HepG2 (cell line): ENCODE measurements around the gene ZFR2. TPM values are rescaled to one million over a fixed set of nuclear protein-coding genes. Genes with fewer than 3 reads are reported as not detected.

Experiments
- ATAC-seq: fragments of 200-7000 bp; cut with Tn5 transposase; 3 replicates; pipeline ENCODE4 v1.9.1; 2020; ENCODE audit warnings: mild to moderate bottlenecking, moderate library complexity
- BruUV-seq: library from RNA; stranded (reverse); fragments of 400-500 nt; replicated peaks from 2 replicates; lab custom pipeline; 2021; lab: Mats Ljungman, UMichigan
- CTCF ChIA-PET: fragments of 300-600 bp; formaldehyde crosslinking; extraction: SDS; loops from one replicate; lab custom pipeline; 2021; ENCODE audit warnings: low total read pairs, inconsistent platforms, low intra/inter-chr PET ratio; lab: Yijun Ruan, JAX
- POLR2A ChIA-PET: fragments of 350-600 bp; sonication (Branson Sonifier 250); formaldehyde crosslinking; loops from one replicate; lab custom pipeline; 2020; ENCODE audit warnings: antibody characterized with exemption, inconsistent platforms; lab: Yijun Ruan, JAX
- DNase-seq: peaks from one replicate; pipeline ENCODE4 v3.0.0-alpha.2; 2015; ENCODE audit warnings: low spot score
- FAIRE-seq: peaks from 3 replicates; lab custom pipeline; 2011; peaks lifted over from hg19 to GRCh38; lab: Jason Lieb, UNC
- H2AFZ ChIP-seq: one replicate; pipeline ENCODE4 v1.6.1; 2011; ENCODE audit warnings: low read length, inconsistent platforms
- H3K27ac ChIP-seq: fragments of 300-600 bp; 3 replicates; pipeline ENCODE4 v1.8.0; 2011; ENCODE audit warnings: mixed run types, mild to moderate bottlenecking, mixed read lengths, low read length, inconsistent platforms; ENCODE audit not compliant: insufficient read depth; ENCODE audit errors: extremely low read length
- H3K27me3 ChIP-seq, 2 experiments: fragments of 200-600 bp in 1 of 2; 2 replicates in 1 of 2; 3 replicates in 1 of 2; pipeline versions ENCODE4 v1.6.0 to v1.8.0; 2011; ENCODE audit warnings: low read length in 2 of 2, mild to moderate bottlenecking in 2 of 2, moderate library complexity in 2 of 2, inconsistent platforms in 1 of 2; ENCODE audit not compliant: insufficient read depth in 2 of 2, control insufficient read depth in 1 of 2
- H3K36me3 ChIP-seq, 2 experiments: fragments of 200-600 bp in 1 of 2; replicated peaks in 1 of 2; 2 replicates in 1 of 2; 3 replicates in 1 of 2; pipeline versions ENCODE4 v1.5.1 to v1.8.0; 2011; ENCODE audit warnings: low read length in 2 of 2, inconsistent platforms in 1 of 2; ENCODE audit not compliant: insufficient read depth in 2 of 2, control insufficient read depth in 1 of 2
- H3K4me1 ChIP-seq: 2 replicates; pipeline ENCODE4 v1.5.1; 2012; ENCODE audit warnings: low read length, inconsistent platforms; ENCODE audit not compliant: insufficient read depth
- H3K4me2 ChIP-seq: 2 replicates; pipeline ENCODE4 v1.6.0; 2011; ENCODE audit warnings: low read depth, low read length, inconsistent platforms
- H3K4me3 ChIP-seq, 3 experiments: fragments of 200-600 bp in 1 of 3; sonication (generic), shearing (Covaris generic) in 1 of 3; replicated peaks in 1 of 3; 2 replicates each; pipeline ENCODE4 v1.5.1; 2011 to 2016; ENCODE audit warnings: low read length in 3 of 3, inconsistent platforms in 2 of 3, low read depth in 2 of 3, mild to moderate bottlenecking in 2 of 3, control low read depth in 1 of 3, mixed read lengths in 1 of 3; ENCODE audit not compliant: insufficient read depth in 1 of 3
- H3K79me2 ChIP-seq: one replicate; pipeline ENCODE4 v1.6.1; 2011; ENCODE audit warnings: low read length, inconsistent platforms; ENCODE audit not compliant: insufficient read depth
- H3K9ac ChIP-seq: 2 replicates; pipeline ENCODE4 v1.6.0; 2011; ENCODE audit warnings: mild to moderate bottlenecking, low read depth, low read length, inconsistent platforms; ENCODE audit not compliant: insufficient read depth
- H3K9me3 ChIP-seq: 2 replicates; pipeline ENCODE4 v1.5.1; 2012; ENCODE audit warnings: mild to moderate bottlenecking, low read length
- H4K20me1 ChIP-seq: 2 replicates; pipeline ENCODE4 v1.6.0; 2011; ENCODE audit warnings: inconsistent platforms, mild to moderate bottlenecking, low read length, moderate library complexity; ENCODE audit not compliant: insufficient read depth
- RBFOX2 ChIP-seq: fragments of 200-400 bp; formaldehyde crosslinking; IDR thresholded peaks from 2 replicates; pipeline ENCODE4 v1.6.1; 2017; ENCODE audit warnings: low read depth, mild to moderate bottlenecking, low read length
- ZFP36L1 ChIP-seq: sonication (generic); formaldehyde crosslinking; IDR thresholded peaks from 2 replicates; pipeline ENCODE4 v1.8.0; 2022; ENCODE audit warnings: mild to moderate bottlenecking, missing genetic modification reagents, moderate library complexity
- ZNF235 ChIP-seq: sonication (generic); formaldehyde crosslinking; IDR thresholded peaks from 2 replicates; pipeline ENCODE4 v1.8.1; 2023; ENCODE audit warnings: mild to moderate bottlenecking, missing genetic modification reagents, borderline replicate concordance
- ZNF337 ChIP-seq: sonication (generic); formaldehyde crosslinking; IDR thresholded peaks from 2 replicates; pipeline ENCODE4 v1.5.1; 2020; ENCODE audit warnings: missing genetic modification reagents, low read depth, mild to moderate bottlenecking, borderline replicate concordance
- ZSCAN12 ChIP-seq: sonication (generic); formaldehyde crosslinking; IDR thresholded peaks from 2 replicates; pipeline ENCODE4 v1.9.0; 2021; ENCODE audit warnings: mild to moderate bottlenecking, missing genetic modification reagents
- WGBS: methylation state at CpG from one replicate; pipeline ENCODE4 v1.1.6; 2017; ENCODE audit warnings: low lambda C conversion rate; 5-methylcytosine and 5-hydroxymethylcytosine counted together
- in situ Hi-C: cut with HindIII; loops from 2 replicates; pipeline ENCODE4 v1.10.0; 2017; ENCODE audit warnings: low pct_unique_long_range_greater_than_20kb; ENCODE audit not compliant: extremely low pct_ligation_motif_present
- intact Hi-C: fragments of 100-400 bp; cut with micrococcal nuclease; formaldehyde crosslinking; loops from one replicate; pipeline ENCODE4 v1.10.0; 2022; ENCODE audit not compliant: unreplicated experiment
- polyA plus RNA-seq, 8 experiments: library from polyadenylated mRNA; depleted of rRNA in 3 of 8; stranded (reverse) in 7 of 8; unstranded in 1 of 8; fragments of >200 nt; fragmentation: Illumina TruSeq in 4 of 8; extraction: Trizol in 4 of 8; gene quantifications; 2 replicates each; pipeline versions ENCODE4 v1.2.1 to v1.2.3, GENCODE V29; 2011 to 2016; ENCODE audit warnings: low read depth in 4 of 8, missing spikeins in 1 of 8, mixed read lengths in 1 of 8; ENCODE audit not compliant: insufficient read depth in 1 of 8
- total RNA-seq, 5 experiments: library from RNA; depleted of rRNA; stranded (reverse); fragments of >200 nt; fragmentation: Illumina TruSeq; extraction: Trizol; gene quantifications; 2 replicates each; pipeline ENCODE4 v1.2.3, GENCODE V29; 2016; ENCODE audit warnings: low read depth in 1 of 5
- TF ChIP-seq, protein P1 (sequence below): fragments of 450-650 bp; IDR thresholded peaks from 2 replicates; pipeline ENCODE4 v1.6.1; 2016

The ZFR2 gene
- total and polyA plus RNA-seq, 2 of the 13 experiments (the other 11 are each of a cell fraction or from before 2014, with no cell fraction given), result 0.37 to 0.69 TPM

DNA sequence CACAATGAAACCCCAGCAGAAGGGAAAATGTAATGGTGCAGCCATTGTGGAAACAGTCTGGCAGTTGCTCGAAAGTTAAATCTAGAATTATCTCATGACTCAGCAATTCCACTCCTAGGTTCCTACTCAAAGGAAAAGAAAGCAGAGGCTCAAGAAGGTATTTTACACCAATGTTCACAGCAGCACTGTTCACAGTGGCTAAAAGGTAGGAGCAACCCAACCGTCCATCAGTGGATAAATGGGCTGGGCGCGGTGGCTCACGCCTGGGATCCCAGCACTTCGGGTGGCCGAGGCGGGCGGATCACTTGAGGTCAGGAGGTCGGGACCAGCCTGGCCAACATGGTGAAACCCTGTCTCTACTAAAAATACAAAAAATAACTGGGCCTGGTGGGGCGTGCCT, 25.9 kb downstream of the ZFR2 start (continued):
- no peak for TF ChIP-seq ZNF337

DNA sequence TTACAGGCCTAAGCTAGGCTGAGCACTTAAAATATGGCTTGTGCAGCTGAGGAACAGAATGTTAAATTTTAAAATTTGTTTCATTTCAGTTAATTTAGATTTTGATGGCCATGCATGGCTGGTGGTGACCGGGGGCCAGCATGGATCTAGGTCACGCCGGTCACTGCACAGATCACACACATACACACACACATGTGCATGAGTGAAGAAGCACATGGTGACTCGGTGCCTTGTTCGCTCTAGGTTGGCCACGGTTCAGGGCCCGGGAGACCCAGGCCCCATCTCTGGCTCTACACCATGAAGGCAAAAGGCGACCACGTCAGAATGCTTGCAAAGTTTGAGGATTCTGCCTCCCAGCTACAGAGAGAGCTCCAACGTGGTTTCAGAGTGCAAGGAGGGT, 28.0 kb downstream of the ZFR2 start:
- Histone ChIP-seq H3K9me3 (0 out of 2 replicates have a peak, but pooled peaks cover 7% of the 10 kb centered on the region), H3K4me2 (no peak overlapping the region), H2AFZ (no peak overlapping the region), H3K4me3 (no peak overlapping the region), H4K20me1 (no peaks in the 10 kb centered on the region), H3K9ac (no peak overlapping the region), H3K27ac (no peak overlapping the region), H3K79me2 (no peaks in the 10 kb centered on the region), H3K4me1 (peaks cover 1% of the 10 kb centered on the region; the same call in 1 of the 2 replicates), H3K36me3 (no peaks in the 10 kb centered on the region), H3K27me3 (peaks cover 0 to 1% of the 10 kb centered on the region in 2 experiments; a peak in 3 of 5 replicates)
- WGBS, result 60% methylated on average over 10 of the region's 10 CpGs
- BruUV-seq, result no TSS peak
- intact Hi-C loops, result no loop called here
- no peak for TF ChIP-seq ZFP36L1
- no peak for TF ChIP-seq ZSCAN12 (CRISPR knock-in tag)
- TF ChIP-seq ZNF235, result no peak
- TF ChIP-seq, protein P1, sequence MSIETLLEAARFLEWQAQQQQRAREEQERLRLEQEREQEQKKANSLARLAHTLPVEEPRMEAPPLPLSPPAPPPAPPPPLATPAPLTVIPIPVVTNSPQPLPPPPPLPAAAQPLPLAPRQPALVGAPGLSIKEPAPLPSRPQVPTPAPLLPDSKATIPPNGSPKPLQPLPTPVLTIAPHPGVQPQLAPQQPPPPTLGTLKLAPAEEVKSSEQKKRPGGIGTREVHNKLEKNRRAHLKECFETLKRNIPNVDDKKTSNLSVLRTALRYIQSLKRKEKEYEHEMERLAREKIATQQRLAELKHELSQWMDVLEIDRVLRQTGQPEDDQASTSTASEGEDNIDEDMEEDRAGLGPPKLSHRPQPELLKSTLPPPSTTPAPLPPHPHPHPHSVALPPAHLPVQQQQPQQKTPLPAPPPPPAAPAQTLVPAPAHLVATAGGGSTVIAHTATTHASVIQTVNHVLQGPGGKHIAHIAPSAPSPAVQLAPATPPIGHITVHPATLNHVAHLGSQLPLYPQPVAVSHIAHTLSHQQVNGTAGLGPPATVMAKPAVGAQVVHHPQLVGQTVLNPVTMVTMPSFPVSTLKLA, result peak; percentile 94
- no peak for TF ChIP-seq RBFOX2
- POLR2A ChIA-PET, result interaction anchor here (0.6 kb wide), 1 partner anchor 551 kb away, joined by 3 read pairs; no protein-coding TSS in a partner anchor
- in situ Hi-C loops, result no loop called here
- FAIRE-seq, result no peak
- CTCF ChIA-PET, result no interaction called here
- no peak for DNase-seq
- ATAC-seq, result no peak
